HepG2 (cell line): ENCODE results near the gene HSPA1A. TPM values are rescaled to one million over a fixed set of nuclear protein-coding genes. Genes with fewer than 3 reads are reported as not detected.

Experiments used
- HES4 ChIP-seq: sonication (generic); formaldehyde crosslinking; IDR thresholded peaks from 2 replicates; pipeline ENCODE4 v1.9.0; 2021; ENCODE audit warnings: mild to moderate bottlenecking, missing genetic modification reagents, borderline replicate concordance
- MAF1 ChIP-seq: sonication (generic); formaldehyde crosslinking; IDR thresholded peaks from 2 replicates; pipeline ENCODE4 v1.5.0; 2020; ENCODE audit warnings: missing genetic modification reagents, borderline replicate concordance
- MED8 ChIP-seq: sonication (generic); formaldehyde crosslinking; IDR thresholded peaks from 2 replicates; pipeline ENCODE4 v1.8.1; 2023; ENCODE audit warnings: mild to moderate bottlenecking, missing genetic modification reagents; ENCODE audit not compliant: insufficient replicate concordance
- NCOA5 ChIP-seq: sonication (generic); formaldehyde crosslinking; IDR thresholded peaks from 2 replicates; pipeline ENCODE4 v1.4.0; 2020; ENCODE audit warnings: missing genetic modification reagents
- NR1H2 ChIP-seq: sonication (generic); formaldehyde crosslinking; IDR thresholded peaks from 2 replicates; pipeline ENCODE4 v1.8.1; 2022; ENCODE audit warnings: low read depth, missing genetic modification reagents, borderline replicate concordance
- PATZ1 ChIP-seq: sonication (generic); formaldehyde crosslinking; IDR thresholded peaks from 2 replicates; pipeline ENCODE4 v1.4.0; 2020; ENCODE audit warnings: missing genetic modification reagents
- SNAI1 ChIP-seq: sonication (generic); formaldehyde crosslinking; IDR thresholded peaks from 2 replicates; pipeline ENCODE4 v1.5.0; 2020; ENCODE audit warnings: mild to moderate bottlenecking, missing genetic modification reagents, borderline replicate concordance
- SP4 ChIP-seq: sonication (generic); formaldehyde crosslinking; IDR thresholded peaks from 2 replicates; pipeline ENCODE4 v1.8.1; 2023; ENCODE audit warnings: mild to moderate bottlenecking, missing genetic modification reagents
- SRY ChIP-seq: sonication (generic); formaldehyde crosslinking; IDR thresholded peaks from 2 replicates; pipeline ENCODE4 v1.8.0; 2022; ENCODE audit warnings: mild to moderate bottlenecking, missing genetic modification reagents
- TBL1XR1 ChIP-seq: fragments of 150-350 bp; IDR thresholded peaks from 2 replicates; pipeline ENCODE4 v1.6.1; 2014; ENCODE audit warnings: borderline replicate concordance, low read length; ENCODE audit not compliant: partially characterized antibody
- TGIF2 ChIP-seq: IDR thresholded peaks from 2 replicates; pipeline ENCODE4 v1.6.1; 2016; ENCODE audit warnings: control low read depth, missing compliant biosample characterization
- TOE1 ChIP-seq: sonication (generic); formaldehyde crosslinking; IDR thresholded peaks from 2 replicates; pipeline ENCODE4 v1.4.0; 2020; ENCODE audit warnings: mild to moderate bottlenecking, missing genetic modification reagents
- ZBTB14 ChIP-seq: sonication (generic); formaldehyde crosslinking; IDR thresholded peaks from 2 replicates; pipeline ENCODE4 v1.4.0; 2020; ENCODE audit warnings: missing genetic modification reagents
- ZBTB37 ChIP-seq: sonication (generic); formaldehyde crosslinking; IDR thresholded peaks from 2 replicates; pipeline ENCODE4 v1.4.0; 2020; ENCODE audit warnings: mild to moderate bottlenecking, missing genetic modification reagents
- ZFY ChIP-seq: sonication (generic); formaldehyde crosslinking; IDR thresholded peaks from 2 replicates; pipeline ENCODE4 v1.4.0; 2020; ENCODE audit warnings: missing genetic modification reagents
- ZNF18 ChIP-seq: sonication (generic); formaldehyde crosslinking; IDR thresholded peaks from 2 replicates; pipeline ENCODE4 v1.8.0; 2022; ENCODE audit warnings: mild to moderate bottlenecking, missing genetic modification reagents; ENCODE audit not compliant: insufficient replicate concordance
- ZNF431 ChIP-seq: sonication (generic); formaldehyde crosslinking; IDR thresholded peaks from 2 replicates; pipeline ENCODE4 v1.9.0; 2022; ENCODE audit warnings: missing genetic modification reagents, low read depth, mild to moderate bottlenecking, borderline replicate concordance
- ZNF451 ChIP-seq: sonication (generic); formaldehyde crosslinking; IDR thresholded peaks from 2 replicates; pipeline ENCODE4 v1.5.0; 2020; ENCODE audit warnings: mild to moderate bottlenecking, missing genetic modification reagents
- ZNF704 ChIP-seq: sonication (generic); formaldehyde crosslinking; IDR thresholded peaks from 2 replicates; pipeline ENCODE4 v1.8.1; 2023; ENCODE audit warnings: mild to moderate bottlenecking, inconsistent platforms, moderate library complexity, missing genetic modification reagents, borderline replicate concordance
- polyA plus RNA-seq, 8 experiments: library from polyadenylated mRNA; depleted of rRNA in 3 of 8; stranded (reverse) in 7 of 8; unstranded in 1 of 8; fragments of >200 nt; fragmentation: Illumina TruSeq in 4 of 8; extraction: Trizol in 4 of 8; gene quantifications; 2 replicates each; pipeline versions ENCODE4 v1.2.1 to v1.2.3, GENCODE V29; 2011 to 2016; ENCODE audit warnings: low read depth in 4 of 8, missing spikeins in 1 of 8, mixed read lengths in 1 of 8; ENCODE audit not compliant: insufficient read depth in 1 of 8
- total RNA-seq, 5 experiments: library from RNA; depleted of rRNA; stranded (reverse); fragments of >200 nt; fragmentation: Illumina TruSeq; extraction: Trizol; gene quantifications; 2 replicates each; pipeline ENCODE4 v1.2.3, GENCODE V29; 2016; ENCODE audit warnings: low read depth in 1 of 5

Gene HSPA1A
- total and polyA plus RNA-seq, 2 of the 13 experiments (the other 11 are each of a cell fraction or from before 2014, with no cell fraction given), result 44.5 to 85.0 TPM

GRCh38 chr6:31765910-31766794, 49.2 kb upstream of the HSPA1A start (continued):
- no peak for TF ChIP-seq ZNF18
- no peak for TF ChIP-seq ZFY
- peak; percentile 32; the same call in 1 of the 2 replicates for TF ChIP-seq SNAI1 (CRISPR knock-in tag)
- no peak for TF ChIP-seq MED8 (CRISPR knock-in tag)
- TF ChIP-seq SP4 (CRISPR knock-in tag), result peak; percentile 80; the same call in 1 of the 2 replicates
- TF ChIP-seq HES4 (CRISPR knock-in tag), result no peak
- no peak for TF ChIP-seq ZBTB37 (CRISPR knock-in tag)
- no peak for TF ChIP-seq TBL1XR1
- TF ChIP-seq ZNF704 (CRISPR knock-in tag), result no peak
- no peak for TF ChIP-seq NR1H2 (CRISPR knock-in tag)
- TF ChIP-seq MAF1, result no peak
- no peak for TF ChIP-seq ZBTB14
- no peak for TF ChIP-seq ZNF431 (CRISPR knock-in tag)
- TF ChIP-seq ZNF451 (CRISPR knock-in tag), result peak; percentile 37; the same call in 1 of the 2 replicates
- TF ChIP-seq SRY (CRISPR knock-in tag), result no peak
- no peak for TF ChIP-seq TOE1 (CRISPR knock-in tag)
- no peak for TF ChIP-seq TGIF2
- TF ChIP-seq NCOA5 (CRISPR knock-in tag), result no peak
- no peak for TF ChIP-seq PATZ1 (CRISPR knock-in tag)
